Body of pancreas (tissue), 4 donors: ENCODE measurements around the gene SERPINF2.
"Not testable (repeated sequence)": the region's sequence is repeated elsewhere in the genome, so short reads cannot be mapped to it uniquely, and the experiment has no call there.

Experiments
- CTCF ChIP-seq, 7 experiments: fragments of 450-650 bp in 4 of 7; fragments of 200-600 bp in 3 of 7; sonication (generic) in 3 of 7; IDR thresholded peaks; one replicate each; pipeline ENCODE4 v1.5.1; 2016 to 2019; ENCODE audit warnings: antibody characterized with exemption in 7 of 7
- POLR2A ChIP-seq, 3 donors: fragments of 450-650 bp; IDR thresholded peaks; one replicate each; pipeline ENCODE4 v1.6.1; 2016; ENCODE audit warnings: antibody characterized with exemption in 3 of 3, mild to moderate bottlenecking in 2 of 3

DNA sequence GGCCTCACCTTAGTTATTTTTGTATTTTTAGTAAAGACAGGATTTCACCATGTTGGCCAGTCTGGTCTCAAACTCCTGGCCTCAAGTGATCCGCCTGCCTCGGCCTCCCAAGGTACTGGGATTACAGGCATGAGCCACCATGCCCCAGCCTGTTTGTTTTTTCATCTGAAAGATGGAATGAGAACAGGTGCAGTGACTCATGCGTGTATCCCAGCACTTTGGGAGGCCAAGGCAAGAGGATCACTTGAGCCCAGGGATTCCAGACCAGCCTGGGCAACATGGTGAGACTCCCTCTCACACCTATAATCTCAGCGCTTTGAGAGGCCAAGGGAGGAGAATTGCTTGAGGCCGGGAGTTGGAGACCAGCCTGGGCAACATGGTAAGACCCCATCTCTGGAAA is 42.8 kb upstream of the SERPINF2 start:
- TF ChIP-seq CTCF, POLR2A (IDR thresholded peaks at IDR 0.05): not testable (repeated sequence)
